Measurements from ENCODE around the gene NKX2-4.
"Not testable (repeated sequence)": the region's sequence is repeated elsewhere in the genome, so short reads cannot be mapped to it uniquely, and the experiment has no call there.

NKX2-4 gene

GRCh38 chr20:21393816-21394519, 3.4 kb downstream of the NKX2-4 start:
- DNase-seq, result no peak

GRCh38 chr20:21393166-21393565, 4.2 kb downstream of the NKX2-4 start:
- DNase-seq, result no peak

DNA sequence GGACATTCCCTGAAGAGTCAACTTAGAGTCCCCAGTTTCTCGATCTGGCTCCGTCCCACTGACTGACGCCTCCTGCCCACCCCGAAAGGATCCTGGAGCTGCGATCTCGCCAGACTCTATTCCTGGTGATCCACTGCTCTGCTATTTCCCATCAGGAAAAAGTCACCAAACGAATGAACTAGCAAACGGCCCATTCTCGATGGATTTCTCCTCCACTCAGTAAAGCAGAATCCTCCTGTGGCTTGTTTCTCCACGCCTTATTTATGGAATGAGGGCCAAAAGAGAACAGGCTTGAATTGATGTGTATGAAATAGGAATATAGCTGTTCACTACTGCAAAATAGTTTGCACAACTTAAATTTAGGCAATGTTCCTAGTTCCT, 5.4 kb downstream of the NKX2-4 start:
- no peak for DNase-seq

DNA sequence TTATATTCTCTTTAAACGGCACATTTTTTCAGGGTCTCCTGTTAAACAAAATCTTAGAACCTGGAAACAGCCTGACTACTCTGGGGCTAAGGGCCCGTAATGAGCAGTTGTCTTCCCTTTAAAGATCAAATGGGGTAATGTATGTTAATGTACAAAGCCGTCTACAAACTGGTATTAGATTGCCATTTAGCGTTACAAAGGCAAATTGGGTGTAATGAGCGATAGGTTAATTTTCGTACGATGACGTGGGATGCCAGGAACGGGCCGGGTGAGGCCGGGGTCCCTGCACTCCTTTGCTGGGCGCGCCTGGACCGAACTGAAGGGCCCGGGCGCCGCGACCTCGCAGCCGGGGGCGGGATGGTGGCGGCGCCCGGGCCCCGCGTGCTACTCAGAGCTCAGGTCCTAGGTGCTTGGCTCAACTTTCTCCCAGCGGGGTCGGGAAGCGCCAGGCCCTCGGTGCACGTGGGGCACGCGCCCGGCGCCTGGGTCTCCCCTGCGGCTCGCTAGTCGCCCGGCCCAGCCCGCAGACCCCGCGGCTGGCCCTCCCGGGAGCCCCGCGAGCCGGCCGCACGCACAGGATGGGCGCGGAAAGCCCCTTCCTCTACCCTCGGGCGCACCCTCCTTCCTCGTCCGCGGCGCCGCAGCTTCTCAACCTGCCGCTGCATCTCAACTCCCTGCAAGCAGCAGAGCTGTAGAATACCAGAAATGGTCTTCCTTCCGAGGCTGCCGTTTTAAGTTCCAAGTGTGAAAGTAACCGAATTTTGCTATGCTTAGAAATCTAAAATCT, 5.9 kb downstream of the NKX2-4 start:
- no peak for DNase-seq

DNA sequence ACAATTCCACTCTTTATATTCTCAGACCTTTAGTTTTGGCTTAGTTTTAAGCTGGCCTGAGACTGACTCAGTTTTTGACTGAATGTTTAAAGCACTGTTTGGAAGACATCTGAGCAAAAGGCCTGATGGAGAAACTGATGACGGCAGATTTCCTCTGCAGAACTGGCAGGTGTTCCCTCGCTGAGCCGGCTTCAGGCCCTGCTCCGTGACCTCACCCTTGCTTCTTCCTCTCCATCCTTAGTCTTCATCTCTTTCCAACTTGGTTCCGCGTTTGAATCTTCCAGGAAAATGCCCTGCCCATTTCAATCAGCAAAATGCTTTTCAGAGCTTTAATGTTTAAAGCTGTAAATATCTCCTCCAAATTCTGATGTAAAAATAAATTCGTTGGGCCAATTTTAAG, 6.6 kb downstream of the NKX2-4 start:
- DNase-seq, result no peak

DNA sequence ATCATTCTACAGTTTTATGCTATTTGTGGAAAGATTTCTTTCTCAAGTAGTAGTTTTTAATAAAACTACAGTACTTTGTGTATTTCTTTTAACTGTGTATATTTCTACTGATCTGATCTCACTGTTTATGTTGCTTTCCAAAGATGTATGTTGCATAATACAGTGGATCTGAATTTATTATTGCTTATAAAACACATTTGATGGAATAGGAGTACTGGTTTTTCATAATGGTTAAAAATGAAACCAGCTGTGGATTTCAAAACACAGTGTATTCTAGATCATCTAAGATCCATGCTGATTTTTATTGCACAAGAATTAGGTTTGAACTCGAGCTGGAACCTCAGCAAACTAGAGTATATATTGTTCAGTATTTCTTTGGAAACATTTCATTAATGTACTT, 8.0 kb downstream of the NKX2-4 start:
- DNase-seq, result peak; percentile 6

DNA sequence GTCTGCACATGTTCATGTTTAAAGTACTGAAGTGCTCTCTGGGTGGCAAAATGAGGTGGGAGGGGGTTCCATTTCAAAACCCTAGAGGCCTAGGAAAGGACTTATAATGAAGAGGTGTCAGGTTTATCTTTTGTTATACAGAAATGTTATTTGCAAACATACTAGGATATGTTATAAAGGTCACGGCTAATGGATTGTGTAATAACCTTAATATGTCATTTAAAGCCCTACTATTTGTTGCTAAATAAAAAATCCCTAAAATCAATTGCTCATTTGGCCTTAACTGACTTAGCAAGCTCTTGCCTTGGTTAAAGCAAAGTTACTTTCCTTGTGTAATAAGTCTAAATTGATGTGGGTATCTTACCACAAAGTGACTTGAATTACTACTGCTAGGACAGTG, 8.8 kb downstream of the NKX2-4 start:
- peak; percentile 9 for DNase-seq

GRCh38 chr20:21387528-21387927, 9.8 kb downstream of the NKX2-4 start:
- DNase-seq, result no peak

GRCh38 chr20:21386111-21386510, 11.2 kb downstream of the NKX2-4 start:
- DNase-seq, result no peak

DNA sequence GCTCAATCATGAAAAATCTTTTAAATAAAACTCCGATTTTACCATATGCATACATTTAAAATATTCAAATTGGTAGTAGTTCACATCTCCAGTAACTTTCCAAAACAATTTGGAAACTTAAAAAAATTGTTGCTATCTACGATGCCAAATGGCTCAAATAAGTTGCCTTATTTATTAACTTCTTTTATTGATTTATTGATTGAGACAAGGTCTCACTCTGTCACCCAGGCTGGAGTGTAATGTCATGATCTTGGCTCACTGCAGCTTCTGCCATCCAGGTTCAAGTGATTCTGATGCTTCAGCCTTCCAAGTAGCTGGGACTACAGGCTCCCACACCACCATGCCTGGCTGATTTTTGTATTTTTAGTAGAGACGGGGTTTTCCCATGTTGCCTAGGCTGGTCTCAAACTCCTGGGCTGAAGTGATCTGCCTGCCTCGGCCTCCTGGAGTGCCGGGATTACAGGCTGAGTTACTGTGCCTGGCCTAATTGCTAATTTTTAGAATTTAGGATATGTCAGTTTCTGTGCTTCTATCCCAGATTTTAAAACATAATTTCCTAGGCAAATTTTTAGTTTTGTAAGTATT, 12.9 kb downstream of the NKX2-4 start:
- no peak for DNase-seq

DNA sequence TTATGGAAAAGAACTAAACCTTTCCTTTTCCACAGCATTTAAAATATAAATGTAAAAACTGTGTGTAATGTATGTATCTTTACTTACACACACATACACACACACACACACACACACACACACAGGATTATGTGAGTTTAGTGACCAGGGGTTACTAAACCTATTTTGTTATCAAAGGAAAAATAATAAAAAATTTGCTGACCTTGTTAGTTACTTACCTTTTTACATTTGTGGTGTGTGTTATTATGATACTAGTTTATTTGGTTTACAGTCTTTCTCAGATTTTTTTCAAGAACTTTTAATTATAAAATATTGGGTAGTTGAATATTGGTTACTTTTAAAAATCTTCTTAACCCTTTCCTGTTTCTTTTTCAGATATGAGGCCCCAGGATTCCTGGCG, 15.7 kb downstream of the NKX2-4 start:
- no peak for DNase-seq

GRCh38 chr20:21380711-21381110, 16.6 kb downstream of the NKX2-4 start:
- DNase-seq, result no peak

- no peak for DNase-seq
Measured at GRCh38 chr20:21378259-21378658, 19.1 kb downstream of the NKX2-4 start.

GRCh38 chr20:21377701-21378100, 19.6 kb downstream of the NKX2-4 start:
- DNase-seq, result no peak

DNA sequence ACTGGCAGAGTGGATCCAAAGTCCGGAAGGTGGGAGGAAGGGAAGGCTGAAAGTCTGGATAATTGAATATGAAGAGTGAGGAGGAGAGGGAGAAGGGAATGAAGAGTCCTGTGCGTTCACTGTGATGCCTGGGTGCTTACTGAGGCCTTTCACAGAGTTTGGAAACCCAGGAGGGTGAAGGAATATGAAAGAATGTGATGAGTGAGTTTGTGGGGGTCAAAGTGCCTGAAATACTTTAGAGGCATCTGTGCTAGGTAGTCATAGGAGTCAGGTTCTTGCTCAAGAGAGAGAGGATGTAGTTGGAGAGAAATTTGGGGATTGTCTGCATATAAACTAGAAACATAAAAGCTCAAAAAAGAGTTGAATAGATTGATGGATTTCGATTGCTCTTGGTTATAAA, 20.7 kb downstream of the NKX2-4 start:
- no peak for DNase-seq

DNA sequence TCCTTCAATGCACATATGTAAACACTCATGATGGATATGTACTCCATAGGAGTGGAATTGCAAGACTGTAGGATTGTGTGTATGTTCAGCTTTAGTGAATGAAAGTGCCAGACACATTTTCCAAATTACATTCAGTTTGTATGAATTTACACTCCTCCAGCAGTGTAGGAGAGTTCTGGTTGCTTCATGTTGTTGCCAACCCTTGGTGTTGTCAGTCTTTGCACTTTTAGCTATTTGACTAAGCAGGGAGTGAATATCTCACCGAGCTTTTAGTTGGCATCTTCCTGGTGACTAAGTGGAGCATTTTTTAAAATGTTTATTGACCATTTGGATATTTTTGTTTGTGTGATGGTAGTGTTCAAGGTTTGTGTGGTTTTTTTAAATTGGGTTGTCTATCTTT, 23.9 kb downstream of the NKX2-4 start:
- DNase-seq, result no peak

GRCh38 chr20:21372016-21372415, 25.3 kb downstream of the NKX2-4 start:
- DNase-seq, result no peak

- no peak for DNase-seq
Measured at GRCh38 chr20:21371193-21371592, 26.1 kb downstream of the NKX2-4 start.

GRCh38 chr20:21368791-21369190, 28.5 kb downstream of the NKX2-4 start:
- DNase-seq, result no peak

DNA sequence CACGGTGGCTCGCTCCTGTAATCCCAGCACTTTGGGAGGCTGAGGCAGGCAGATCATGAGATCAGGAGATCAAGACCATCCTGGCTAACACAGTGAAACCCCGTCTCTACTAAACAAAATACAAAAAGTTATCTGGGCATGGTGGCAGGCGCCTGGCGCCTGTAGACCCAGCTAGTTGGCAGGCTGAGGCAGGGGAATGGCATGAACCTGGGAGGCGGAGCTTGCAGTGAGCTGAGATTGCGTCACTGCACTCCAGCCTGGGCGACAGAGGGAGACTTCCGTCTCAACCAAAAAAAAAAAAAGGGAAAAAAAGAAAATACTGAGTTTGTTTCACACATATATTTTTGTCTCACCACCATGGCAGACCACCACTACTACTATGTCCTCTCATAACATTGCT, 31.1 kb downstream of the NKX2-4 start:
- not testable (repeated sequence) for DNase-seq

DNA sequence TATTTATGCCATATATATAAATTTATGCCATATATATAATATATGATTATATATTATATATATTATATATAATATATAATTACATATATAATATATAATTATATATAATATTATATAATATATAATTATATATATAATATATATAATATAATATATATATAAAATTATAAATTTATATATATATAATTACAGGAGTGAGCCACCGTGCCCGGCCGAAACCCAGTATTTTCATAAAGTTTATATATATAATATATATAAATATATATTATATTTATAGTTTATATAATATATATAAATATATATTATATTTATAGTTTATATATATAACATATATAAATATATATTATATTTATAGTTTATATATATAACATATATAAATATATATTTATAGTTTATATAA, 31.6 kb downstream of the NKX2-4 start:
- no peak for DNase-seq

DNA sequence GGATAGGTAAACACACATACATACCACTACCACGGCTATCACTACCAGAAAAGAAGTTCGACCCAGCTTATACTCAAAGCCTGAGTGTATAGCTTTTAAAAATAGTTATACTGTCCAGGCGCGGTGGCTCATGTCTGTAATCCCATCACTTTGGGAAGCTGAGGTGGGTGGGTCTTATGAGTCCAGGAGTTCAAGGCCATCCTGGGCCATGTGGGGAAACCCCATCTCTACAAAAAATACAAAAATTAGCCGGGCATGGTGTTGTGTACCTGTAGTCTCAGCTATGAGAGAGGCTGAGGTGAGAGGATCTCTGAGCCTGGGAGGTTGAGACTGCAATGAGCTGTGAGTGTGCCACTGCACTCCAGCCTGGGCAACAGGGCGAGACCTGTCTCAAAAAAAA, 32.9 kb downstream of the NKX2-4 start:
- DNase-seq, result no peak

DNA sequence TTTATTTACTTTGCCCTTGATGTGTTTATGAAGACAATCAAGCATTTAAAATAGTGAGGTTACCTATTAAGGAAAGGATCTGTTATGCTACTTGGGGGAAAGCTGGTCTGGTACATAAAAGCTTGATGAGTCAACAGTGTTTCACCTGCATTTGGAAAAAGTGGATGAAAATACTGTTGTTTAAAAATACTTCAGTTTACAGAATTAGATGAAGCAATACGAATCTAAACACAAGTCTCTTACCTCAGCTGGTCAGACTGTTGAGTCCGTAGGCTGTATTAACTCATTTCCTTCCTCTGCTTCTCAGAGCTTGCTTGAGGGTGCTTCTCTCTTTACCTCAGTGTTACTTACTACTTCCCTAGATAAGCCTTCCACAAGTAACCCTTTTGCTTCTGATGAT, 36.1 kb downstream of the NKX2-4 start:
- DNase-seq, result peak; percentile 90

- peak; percentile 85 for DNase-seq
Measured at GRCh38 chr20:21360705-21361104, 36.6 kb downstream of the NKX2-4 start.

All from inflammatory macrophage treated with lipopolysaccharide for 4 hours (primary cell).